GM18505 (cell line): ENCODE measurements around the gene LRRC71.

Experiments
- ATAC-seq: cut with Tn5 transposase; IDR thresholded peaks from one replicate; pipeline ENCODE4 v1.9.1; 2021; ENCODE audit not compliant: unreplicated experiment
- POLR2A ChIP-seq: IDR thresholded peaks from 4 replicates; pipeline ENCODE4 v1.6.1; 2011; ENCODE audit warnings: borderline replicate concordance; ENCODE audit not compliant: insufficient read depth, insufficient read length; ENCODE audit errors: extremely low read depth

Gene LRRC71

DNA sequence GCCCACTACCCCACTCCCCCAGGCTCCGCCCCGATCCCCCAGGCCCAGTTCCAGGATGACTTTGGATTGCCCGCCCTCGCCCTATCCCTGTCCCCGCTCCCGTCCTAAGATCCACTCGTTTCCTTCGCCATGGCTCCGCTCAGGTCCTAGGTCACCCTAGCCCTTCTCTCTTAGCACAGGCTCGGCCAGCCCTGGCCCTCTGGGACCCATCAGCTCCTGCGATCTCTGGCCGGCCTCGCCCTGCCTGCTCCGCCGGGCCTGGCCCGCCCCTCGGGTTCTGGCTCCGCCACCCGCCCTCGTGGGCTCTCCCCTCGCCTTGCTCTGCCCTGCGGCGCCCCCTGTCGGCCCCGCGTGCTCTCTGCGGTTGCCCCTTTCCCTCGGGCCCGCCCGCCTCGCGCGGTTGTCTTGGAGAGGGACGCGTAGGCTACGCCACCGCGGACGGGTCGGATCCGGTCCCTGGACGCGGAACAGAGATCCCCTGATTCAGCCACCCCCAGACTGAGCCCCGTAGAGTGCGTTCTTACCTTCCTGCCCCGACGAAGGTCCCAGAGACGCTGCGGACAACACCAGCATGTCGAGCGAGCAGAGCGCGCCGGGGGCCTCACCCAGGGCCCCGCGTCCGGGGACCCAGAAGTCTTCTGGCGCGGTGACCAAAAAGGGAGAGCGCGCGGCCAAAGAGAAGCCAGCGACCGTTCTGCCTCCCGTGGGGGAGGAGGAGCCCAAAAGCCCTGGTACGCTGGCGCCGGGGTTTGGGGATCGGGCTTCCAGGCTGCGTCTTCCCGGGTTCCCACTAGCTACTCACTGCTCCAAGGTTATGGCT is at the start of gene LRRC71:
Gene LRRC71, plus strand, starts transcription at position 400 of the 820 bp plus-strand sequence. Its CDS starts 172 bp downstream, at position 572.
- ATAC-seq = no peak
- TF ChIP-seq POLR2A = no peak

DNA sequence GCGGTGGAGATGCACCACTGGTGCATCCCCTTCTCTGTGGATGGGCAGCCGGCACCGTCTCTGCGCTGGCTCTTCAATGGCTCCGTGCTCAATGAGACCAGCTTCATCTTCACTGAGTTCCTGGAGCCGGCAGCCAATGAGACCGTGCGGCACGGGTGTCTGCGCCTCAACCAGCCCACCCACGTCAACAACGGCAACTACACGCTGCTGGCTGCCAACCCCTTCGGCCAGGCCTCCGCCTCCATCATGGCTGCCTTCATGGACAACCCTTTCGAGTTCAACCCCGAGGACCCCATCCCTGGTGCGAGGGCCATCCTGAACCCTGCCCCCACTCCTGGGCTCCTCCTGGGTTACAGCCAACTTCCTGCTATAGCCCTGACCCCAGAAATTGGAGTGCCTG is 46.8 kb upstream of the LRRC71 start:
- ATAC-seq = no peak
- TF ChIP-seq POLR2A = no peak

DNA sequence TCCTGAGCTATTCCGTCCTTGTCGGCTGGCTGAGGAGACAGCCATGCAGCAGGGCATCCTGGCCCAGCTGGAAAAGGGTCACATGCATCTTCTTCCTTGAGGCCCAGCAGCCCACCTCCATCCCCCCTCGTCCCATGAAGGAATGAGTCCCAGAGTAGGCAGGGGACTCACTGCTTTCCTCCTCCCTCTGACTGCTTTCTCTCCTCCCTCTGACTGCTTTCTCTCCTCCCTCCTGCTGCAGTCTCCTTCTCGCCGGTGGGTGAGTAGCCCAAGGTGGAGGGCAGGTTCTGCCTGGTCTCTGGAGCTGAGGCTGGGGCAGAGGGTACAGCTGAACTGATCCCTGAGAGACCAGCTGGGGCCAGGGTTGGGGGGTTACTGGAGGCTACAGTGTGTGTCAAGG is 46.3 kb upstream of the LRRC71 start:
- no peak for TF ChIP-seq POLR2A
- ATAC-seq = no peak

DNA sequence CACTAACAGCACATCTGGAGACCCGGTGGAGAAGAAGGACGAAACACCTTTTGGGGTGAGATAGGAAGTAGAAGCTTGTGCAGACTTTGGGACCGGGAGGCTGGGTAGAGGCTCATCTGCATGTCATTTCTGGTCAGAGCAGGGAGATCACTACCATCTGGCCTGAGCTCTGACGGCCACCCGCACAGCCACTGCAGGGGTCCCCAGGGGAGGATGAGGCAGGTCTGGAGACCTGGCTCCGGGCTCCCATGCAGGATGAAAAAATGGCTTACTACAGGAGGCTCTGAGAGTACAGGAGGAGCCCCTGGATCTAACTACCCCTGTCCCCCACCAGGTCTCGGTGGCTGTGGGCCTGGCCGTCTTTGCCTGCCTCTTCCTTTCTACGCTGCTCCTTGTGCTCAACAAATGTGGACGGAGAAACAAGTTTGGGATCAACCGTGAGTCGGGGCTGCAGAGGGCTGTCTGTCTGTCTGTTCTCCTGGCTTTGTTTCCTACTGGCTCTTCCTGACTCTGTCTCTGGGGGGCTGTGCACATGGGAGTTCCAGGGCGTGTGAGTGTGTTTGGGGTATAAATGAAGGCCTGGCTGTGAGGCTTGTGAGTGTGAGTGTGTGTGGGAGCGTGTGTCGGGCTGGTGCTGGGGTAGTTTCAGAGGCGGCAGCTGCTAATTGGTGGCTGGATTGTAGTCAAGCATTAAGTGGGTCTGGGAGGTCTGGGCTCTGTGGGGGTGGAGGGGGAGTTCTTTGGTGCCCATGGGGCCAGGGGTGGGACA is 45.7 kb upstream of the LRRC71 start:
- no peak for ATAC-seq
- TF ChIP-seq POLR2A = no peak

DNA sequence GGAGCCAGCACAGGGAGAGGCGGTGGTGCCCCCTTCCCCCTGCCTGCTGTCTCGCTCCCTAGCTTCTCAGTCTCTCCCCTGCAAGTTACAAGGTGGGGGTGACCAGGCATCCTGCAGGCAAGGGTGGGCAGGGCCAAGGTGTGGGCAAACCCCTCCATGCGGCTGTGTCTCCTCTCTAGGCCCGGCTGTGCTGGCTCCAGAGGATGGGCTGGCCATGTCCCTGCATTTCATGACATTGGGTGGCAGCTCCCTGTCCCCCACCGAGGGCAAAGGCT is 45.2 kb upstream of the LRRC71 start:
- ATAC-seq = no peak
- no peak for TF ChIP-seq POLR2A

DNA sequence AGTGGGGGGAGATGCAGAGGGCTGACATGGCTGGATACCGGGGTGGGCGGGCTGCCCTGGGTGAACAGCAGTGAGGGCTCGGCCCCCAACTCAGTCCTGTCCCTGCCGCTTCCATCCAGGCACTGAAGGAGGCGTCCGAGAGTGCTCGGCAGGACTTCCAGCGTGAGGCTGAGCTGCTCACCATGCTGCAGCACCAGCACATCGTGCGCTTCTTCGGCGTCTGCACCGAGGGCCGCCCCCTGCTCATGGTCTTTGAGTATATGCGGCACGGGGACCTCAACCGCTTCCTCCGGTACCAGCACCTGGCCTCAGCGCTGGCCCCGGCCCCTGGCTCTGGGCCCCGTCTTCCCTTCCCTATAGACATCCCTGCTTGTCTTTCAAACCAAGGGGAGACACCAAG is 44.2 kb upstream of the LRRC71 start:
- no peak for TF ChIP-seq POLR2A
- no peak for ATAC-seq

DNA sequence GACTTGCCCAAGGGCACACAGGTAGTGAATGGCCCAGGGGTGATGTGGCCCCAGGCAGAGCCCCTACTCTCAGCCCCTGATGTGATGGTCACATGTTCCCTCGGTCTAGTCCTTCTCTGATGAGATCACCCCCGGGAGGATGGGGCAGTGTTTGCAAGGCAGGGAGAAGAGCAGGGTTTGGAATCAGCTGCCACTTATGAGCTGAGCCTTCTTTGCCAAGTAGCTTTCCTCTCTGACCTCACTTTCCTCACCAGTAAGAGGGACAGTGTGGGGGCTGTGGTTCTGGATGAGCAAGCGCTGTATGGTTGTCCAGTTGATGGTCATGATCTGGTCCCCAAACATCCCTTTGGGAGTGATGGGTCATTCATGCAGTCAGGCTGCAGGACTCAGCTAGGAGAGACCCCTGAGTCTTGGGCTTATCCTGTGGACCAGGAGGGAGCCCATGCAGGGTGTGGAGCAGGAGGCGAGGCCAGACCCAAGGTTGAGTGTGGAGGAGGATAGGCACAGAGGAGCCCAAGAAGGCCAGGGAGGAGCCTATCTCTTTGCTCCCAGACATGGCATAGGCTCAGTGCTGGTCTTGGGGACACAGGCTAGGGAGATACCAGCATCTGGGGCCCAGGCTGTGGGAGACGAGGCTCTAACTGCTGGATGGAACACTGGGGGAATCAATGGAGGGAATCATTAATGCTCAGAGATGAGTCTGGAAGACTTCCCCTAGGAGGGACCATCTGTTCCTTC is 42.8 kb upstream of the LRRC71 start:
- no peak for ATAC-seq
- TF ChIP-seq POLR2A = no peak

DNA sequence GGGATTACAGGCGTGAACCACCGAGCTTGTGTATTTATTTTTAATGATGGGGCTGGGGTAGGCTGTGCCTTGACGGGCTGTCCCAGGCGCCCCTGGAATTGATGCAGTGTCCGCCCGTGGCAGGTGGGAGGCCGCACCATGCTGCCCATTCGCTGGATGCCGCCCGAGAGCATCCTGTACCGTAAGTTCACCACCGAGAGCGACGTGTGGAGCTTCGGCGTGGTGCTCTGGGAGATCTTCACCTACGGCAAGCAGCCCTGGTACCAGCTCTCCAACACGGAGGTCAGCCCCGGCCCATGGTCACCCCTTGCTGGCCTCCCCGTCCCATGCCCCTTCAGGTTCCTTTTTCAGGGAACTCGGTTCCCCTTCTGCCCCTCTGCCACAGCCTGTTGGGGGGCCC is 40.6 kb upstream of the LRRC71 start:
- ATAC-seq = no peak

DNA sequence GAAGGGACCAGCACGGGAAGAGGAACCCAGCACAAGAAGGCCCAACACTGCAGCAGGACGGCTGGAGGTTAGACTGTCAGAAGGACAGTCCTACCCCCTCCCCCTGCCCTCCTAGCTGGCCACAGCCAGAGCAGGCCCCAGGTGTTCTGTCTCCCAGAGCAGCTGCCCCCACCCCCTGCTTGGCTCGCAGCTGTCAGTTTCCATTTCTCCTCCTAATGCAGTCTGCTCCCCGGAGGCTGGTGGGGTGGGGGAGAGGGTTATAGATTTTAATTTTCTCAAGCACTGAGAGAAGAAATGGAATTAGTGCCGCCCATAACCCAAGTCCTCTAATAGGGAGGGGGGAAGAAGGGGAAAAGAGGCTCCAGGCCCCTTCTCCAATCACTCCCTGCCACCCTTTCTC is 40.0 kb upstream of the LRRC71 start:
- TF ChIP-seq POLR2A = no peak
- no peak for ATAC-seq

More for the DNA sequence above, 40.6 kb upstream of the LRRC71 start:
- TF ChIP-seq POLR2A = no peak

DNA sequence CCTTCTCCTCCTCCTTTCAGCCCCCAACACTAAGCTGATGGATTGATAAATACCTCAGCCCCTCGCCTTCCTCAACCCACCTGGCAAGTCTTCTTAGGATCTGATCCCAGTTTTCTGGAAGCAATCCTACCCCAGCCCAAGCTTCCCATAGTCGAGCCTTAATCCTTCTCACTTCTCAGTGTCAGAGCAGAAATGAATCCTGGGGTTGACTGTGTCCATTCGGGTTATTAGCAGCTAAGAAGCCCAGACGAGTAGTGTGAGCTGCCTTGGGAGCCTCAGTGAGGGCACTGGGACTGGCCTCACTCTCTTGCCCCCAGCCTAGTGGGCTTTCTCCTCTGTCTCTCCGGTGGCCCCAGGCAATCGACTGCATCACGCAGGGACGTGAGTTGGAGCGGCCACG is 39.3 kb upstream of the LRRC71 start:
- ATAC-seq = no peak
- no peak for TF ChIP-seq POLR2A

DNA sequence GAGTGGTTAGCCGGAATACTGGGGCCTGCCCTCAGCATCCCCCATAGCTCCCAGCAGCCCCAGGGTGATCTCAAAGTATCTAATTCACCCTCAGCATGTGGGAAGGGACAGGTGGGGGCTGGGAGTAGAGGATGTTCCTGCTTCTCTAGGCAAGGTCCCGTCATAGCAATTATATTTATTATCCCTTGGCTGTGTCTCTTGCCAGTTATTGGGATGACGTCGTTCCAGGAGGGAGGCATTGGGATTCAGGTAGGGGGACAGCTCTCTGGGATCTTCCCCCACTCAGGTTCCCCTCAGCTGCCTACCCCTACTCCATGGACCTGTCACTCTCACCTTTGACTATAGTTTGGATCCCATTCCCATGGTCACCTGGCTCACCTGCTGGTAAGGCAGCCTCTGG is 38.8 kb upstream of the LRRC71 start:
- no peak for ATAC-seq
- TF ChIP-seq POLR2A = no peak

DNA sequence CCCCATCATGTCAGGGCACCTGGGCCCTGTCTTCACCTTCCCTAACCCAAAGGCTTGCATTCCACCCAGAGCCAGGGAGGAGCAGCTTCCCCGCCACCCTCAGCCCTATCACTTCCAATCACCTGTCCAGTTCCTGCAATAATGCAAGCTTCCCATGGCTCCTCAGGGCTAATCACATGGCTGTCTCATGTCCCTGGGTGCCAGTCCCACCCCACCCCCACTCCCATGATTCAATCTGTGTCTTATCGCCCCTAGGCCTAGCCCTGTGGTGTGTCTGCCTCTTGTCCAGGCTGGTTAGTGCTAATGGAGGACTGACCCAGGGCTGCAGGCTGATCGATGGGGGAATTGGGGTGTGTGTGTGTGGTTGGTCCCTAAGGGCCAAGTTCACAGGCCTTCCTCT is 37.9 kb upstream of the LRRC71 start:
- no peak for TF ChIP-seq POLR2A
- no peak for ATAC-seq

DNA sequence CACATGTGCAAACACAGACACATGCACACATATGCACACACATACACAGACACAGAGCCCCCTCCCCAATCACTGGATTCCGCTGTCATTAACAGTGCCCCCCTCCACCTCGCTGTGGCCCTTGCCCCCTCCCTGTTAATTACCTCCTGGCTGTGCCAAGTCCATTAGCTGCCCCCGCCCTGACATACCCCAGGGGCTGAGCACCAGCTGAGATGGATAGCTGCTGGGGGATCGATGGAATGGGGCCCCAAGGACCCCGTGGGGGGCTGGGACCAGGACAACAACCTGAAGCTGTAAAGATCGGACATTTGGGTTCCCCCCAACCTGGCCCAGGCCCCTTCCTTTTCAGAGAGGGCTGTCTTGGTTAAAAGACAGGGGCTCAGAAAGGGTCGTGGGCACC is 36.5 kb upstream of the LRRC71 start:
- TF ChIP-seq POLR2A = no peak
- ATAC-seq = no peak
